UCSD-AML1 (cell line): Measurements from ENCODE around the gene GRIA1.

Experiments
- DNase-seq: peaks from one replicate; lab custom pipeline; 2025; ENCODE audit not compliant: unreplicated experiment; lab: John Stamatoyannopoulos, UW

The GRIA1 gene

GRCh38 chr5:153544706-153545105, 54.2 kb downstream of the GRIA1 start:
- no peak for DNase-seq

DNA sequence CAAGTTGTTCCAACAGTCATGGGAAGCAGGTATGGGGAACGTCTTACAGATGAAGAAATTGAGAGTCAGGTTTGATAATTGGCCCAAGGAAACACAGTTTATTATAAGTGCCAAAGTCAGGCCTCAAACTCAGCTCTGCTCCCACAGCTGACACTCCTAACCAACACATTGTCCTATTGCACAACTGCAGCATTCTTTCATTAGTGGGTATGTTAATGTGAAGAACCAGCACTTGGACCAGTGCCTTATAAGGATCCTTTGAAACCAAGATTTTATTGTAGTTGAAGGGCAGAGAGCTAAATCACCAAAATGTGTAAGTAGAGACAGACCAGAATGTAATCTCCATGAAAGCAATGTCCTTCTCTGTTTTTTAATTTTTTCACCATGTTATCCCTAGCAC, 56.1 kb downstream of the GRIA1 start:
- no peak for DNase-seq

GRCh38 chr5:153551537-153552079, 61.1 kb downstream of the GRIA1 start:
- no peak for DNase-seq

- DNase-seq, result no peak
Measured at GRCh38 chr5:153552886-153553285, 62.4 kb downstream of the GRIA1 start.

GRCh38 chr5:153555420-153556114, 65.1 kb downstream of the GRIA1 start:
- no peak for DNase-seq

- DNase-seq, result no peak
Measured at GRCh38 chr5:153558957-153559356, 68.5 kb downstream of the GRIA1 start.

- no peak for DNase-seq
Measured at GRCh38 chr5:153559926-153560325, 69.5 kb downstream of the GRIA1 start.

- no peak for DNase-seq
Measured at GRCh38 chr5:153562189-153562588, 71.7 kb downstream of the GRIA1 start.

GRCh38 chr5:153565822-153566221, 75.4 kb downstream of the GRIA1 start:
- DNase-seq, result no peak

GRCh38 chr5:153569036-153569435, 78.6 kb downstream of the GRIA1 start:
- no peak for DNase-seq

GRCh38 chr5:153571162-153571561, 80.7 kb downstream of the GRIA1 start:
- DNase-seq, result no peak

DNA sequence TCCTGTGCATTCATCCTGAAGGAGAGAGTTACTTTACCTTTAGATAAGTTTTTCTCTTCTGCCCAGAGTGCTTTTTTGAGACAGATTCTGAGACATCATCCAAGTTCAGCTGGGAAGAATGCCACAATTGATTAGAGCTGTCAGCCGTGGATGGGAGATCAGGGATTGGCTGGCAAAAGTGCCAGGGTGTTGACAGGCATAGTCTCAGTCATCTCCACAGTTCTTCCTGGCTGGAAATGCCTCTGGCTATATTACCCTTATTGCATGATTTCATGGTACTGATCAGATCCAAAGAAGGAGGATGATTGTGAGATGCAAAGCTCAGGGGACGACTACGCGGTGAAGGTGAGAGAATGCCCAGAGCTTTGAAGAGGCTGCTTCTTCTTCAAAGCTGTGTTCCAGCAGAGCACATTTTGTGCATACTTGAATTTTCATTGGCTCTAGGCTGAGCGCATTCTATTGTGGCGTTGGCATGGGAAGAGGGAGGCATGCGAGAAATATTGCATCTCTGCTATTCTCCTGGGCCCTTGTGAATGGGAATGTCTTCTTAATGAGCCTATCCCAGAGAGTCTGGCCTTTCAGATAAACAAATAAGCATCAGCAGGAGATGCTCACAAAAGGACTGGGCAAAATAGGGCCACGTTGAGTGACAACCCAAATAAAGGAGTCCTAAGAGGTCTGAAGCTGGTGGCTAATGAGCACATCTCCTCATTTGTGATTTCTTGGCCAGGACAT, 82.1 kb downstream of the GRIA1 start:
- no peak for DNase-seq

- DNase-seq, result no peak
Measured at GRCh38 chr5:153573326-153574033, 83.0 kb downstream of the GRIA1 start.

- DNase-seq, result no peak
Measured at GRCh38 chr5:153584126-153584959, 93.9 kb downstream of the GRIA1 start.

- no peak for DNase-seq
Measured at GRCh38 chr5:153584960-153585359, 94.5 kb downstream of the GRIA1 start.

DNA sequence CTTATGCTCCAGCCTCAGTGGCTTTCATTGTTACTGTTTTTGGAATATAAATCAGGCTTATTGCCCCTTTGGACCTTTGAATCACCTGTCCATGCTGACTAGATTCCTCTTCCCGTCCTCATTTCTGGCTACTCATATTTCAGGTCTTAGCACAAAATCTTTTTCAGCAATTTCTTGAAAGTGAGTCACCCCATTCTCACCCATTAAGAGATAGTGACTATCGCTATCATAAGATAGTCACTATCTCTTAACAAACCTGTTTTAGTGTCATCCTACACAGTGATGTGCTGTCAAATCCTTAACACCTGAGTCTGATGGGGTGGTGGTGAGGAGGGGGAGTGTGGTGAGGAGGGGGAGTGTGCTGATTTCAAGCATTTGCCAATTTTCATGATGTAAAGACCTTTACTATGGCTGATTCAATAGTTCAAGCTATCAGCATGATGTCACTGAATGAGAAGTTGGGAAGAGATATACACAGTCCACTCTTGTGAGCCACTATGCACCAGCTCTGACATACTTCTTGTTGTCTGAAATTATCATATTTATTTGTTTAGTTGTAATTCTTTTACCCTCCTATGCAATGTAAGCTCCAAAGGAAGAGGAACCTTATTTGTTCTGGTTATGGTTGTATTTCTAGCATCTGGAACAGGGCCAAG, 95.3 kb downstream of the GRIA1 start:
- DNase-seq, result no peak

DNA sequence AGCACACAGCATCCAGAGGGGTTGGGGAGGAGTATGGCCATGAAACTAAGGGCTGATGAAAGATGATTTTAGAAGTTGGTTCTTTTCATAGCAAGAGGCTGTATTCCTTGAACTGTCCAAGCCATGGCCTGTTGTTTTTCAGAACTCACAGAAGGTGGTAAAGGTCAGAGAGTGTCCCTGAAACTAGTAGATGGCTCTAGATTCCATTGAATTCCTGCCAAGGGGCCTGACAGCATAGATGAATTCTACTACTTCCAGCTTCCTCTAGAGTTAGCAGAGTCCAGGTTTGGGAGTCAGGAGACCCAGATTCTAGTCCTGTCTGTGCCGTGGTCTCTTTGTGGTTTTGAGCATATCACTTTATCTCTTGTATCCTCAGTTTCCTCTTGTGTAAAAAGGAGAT, 101.6 kb downstream of the GRIA1 start:
- DNase-seq, result no peak

DNA sequence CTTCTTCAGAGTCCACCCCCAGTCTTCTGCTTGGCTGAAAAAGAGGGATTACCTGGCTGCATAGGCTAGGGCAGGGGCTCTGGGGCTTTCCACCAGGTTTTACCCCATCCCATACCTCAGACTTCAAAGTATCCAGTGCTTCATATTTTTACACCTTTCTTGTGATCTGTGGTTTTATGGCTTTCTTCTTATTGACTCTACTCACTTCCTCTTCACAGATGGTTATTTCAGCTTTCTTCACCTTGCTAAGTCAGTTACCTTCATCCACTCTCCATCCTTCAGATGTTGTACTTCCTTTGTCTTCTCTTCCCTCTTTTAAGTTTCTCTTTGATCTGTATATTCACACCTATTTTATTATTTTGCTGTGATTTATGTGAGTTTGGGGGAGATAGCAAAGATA, 104.3 kb downstream of the GRIA1 start:
- DNase-seq, result no peak

DNA sequence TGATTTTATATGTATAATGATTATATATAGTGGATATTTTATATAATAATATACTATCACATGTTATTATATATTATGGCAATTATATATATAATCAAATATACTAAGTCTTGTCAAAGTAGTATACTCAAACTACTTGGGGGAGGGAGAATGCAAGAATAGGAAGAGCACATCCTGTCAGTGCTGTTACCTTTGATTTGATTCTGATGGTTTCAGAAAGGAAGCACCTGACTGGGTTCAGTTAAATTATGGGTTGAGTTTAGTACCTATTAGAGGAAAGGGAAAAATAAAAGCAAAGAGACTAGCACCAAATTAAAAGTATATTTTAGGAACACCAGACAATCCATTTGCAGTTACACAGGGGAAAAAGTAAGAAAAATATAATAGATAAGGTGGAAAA, 107.6 kb downstream of the GRIA1 start:
- no peak for DNase-seq

- DNase-seq, result no peak
Measured at GRCh38 chr5:153601377-153601776, 110.9 kb downstream of the GRIA1 start.
